Activated T-helper 1 cell treated with anti-CD3 and anti-CD28 coated beads, Interleukin-12 subunit alpha, Interleukin-12 subunit beta, Interleukin-2, Interleukin-4 antibody, amounts not matched to agents 30 ng/mL and 10 ng/mL and 1 ng/mL, durations not matched to agents 14 hours and 24 hours and 36 hours (primary cell): ENCODE data around the gene ITGAD. TPM values are rescaled to one million over a fixed set of nuclear protein-coding genes. Genes with fewer than 3 reads are reported as not detected.
A peak's percentile ranks its signal among the peaks of the same experiment; 100 is the strongest.
"Not testable (repeated sequence)": the region's sequence is repeated elsewhere in the genome, so short reads cannot be mapped to it uniquely, and the experiment has no call there.

Experiments
- DNase-seq: peaks from one replicate; pipeline ENCODE4 v3.0.0; 2021; ENCODE audit warnings: low spot score
- H3K27ac Mint-ChIP-seq: one replicate; pipeline ENCODE4 v1.8.0; 2021; ENCODE audit warnings: mild to moderate bottlenecking, mixed read lengths
- H3K27me3 Mint-ChIP-seq: one replicate; pipeline ENCODE4 v1.8.0; 2022; ENCODE audit warnings: mild to moderate bottlenecking, moderate library complexity, mixed read lengths; ENCODE audit not compliant: insufficient read depth
- H3K36me3 Mint-ChIP-seq: one replicate; pipeline ENCODE4 v1.8.0; 2021; ENCODE audit warnings: low read depth, mixed read lengths
- H3K4me1 Mint-ChIP-seq: one replicate; pipeline ENCODE4 v1.8.0; 2021; ENCODE audit warnings: low read depth, mixed read lengths
- H3K4me3 Mint-ChIP-seq: one replicate; pipeline ENCODE4 v1.8.0; 2021; ENCODE audit warnings: mild to moderate bottlenecking, moderate library complexity, mixed read lengths
- H3K9me3 Mint-ChIP-seq: one replicate; pipeline ENCODE4 v1.8.0; 2021; ENCODE audit warnings: mixed read lengths
- intact Hi-C: fragments of 100-400 bp; cut with micrococcal nuclease; formaldehyde crosslinking; loops from one replicate; pipeline ENCODE4 v1.15.1; 2024
- total RNA-seq: library from RNA; stranded (reverse); gene quantifications from 2 replicates; pipeline ENCODE4 v1.2.3, GENCODE V29; 2022

ITGAD gene
- total RNA-seq, 1 donor from 2014 or later: not detected

GRCh38 chr16:31429314-31429713 is 36.2 kb downstream of the ITGAD start:
- intact Hi-C loops: loop anchor here (1.0 kb wide), 1 partner anchor 8 kb away; no protein-coding TSS in a partner anchor
- Mint-ChIP-seq H3K27me3 (peaks cover 2% of the 10 kb centered on the region), H3K36me3 (no peaks in the 10 kb centered on the region), H3K27ac (no peak overlapping the region), H3K4me3 (no peak overlapping the region), H3K4me1 (peaks cover 25% of the 10 kb centered on the region), H3K9me3 (no peaks in the 10 kb centered on the region)
- DNase-seq: no peak

- Mint-ChIP-seq H3K27ac (no peak overlapping the region), H3K9me3 (no peaks in the 10 kb centered on the region), H3K4me3 (no peak overlapping the region), H3K27me3 (peaks cover 2% of the 10 kb centered on the region), H3K36me3 (no peaks in the 10 kb centered on the region), H3K4me1 (peaks cover 23% of the 10 kb centered on the region)
- intact Hi-C loops: loop anchor here (1.0 kb wide), 1 partner anchor 8 kb away; no protein-coding TSS in a partner anchor
- DNase-seq: no peak
Observed at GRCh38 chr16:31429796-31430195, 36.7 kb downstream of the ITGAD start.

- Mint-ChIP-seq H3K36me3 (no peaks in the 10 kb centered on the region), H3K27me3 (peaks cover 2% of the 10 kb centered on the region), H3K27ac (no peak overlapping the region), H3K4me3 (no peak overlapping the region), H3K4me1 (peaks cover 20% of the 10 kb centered on the region), H3K9me3 (no peaks in the 10 kb centered on the region)
- intact Hi-C loops: no loop called here
- DNase-seq: no peak
Observed at GRCh38 chr16:31430380-31431052, 37.4 kb downstream of the ITGAD start.

- H3K27me3 Mint-ChIP-seq: no peaks in the 10 kb centered on the region
- no peak for DNase-seq
- peaks cover 20% of the 10 kb centered on the region for H3K4me1 Mint-ChIP-seq
- no peaks in the 10 kb centered on the region for H3K36me3 Mint-ChIP-seq
- no peak overlapping the region for H3K4me3 Mint-ChIP-seq
- intact Hi-C loops: no loop called here
- H3K27ac Mint-ChIP-seq: no peak overlapping the region
- no peaks in the 10 kb centered on the region for H3K9me3 Mint-ChIP-seq
Observed at GRCh38 chr16:31435341-31436220, 42.4 kb downstream of the ITGAD start.

- Mint-ChIP-seq H3K9me3 (no peaks in the 10 kb centered on the region), H3K27ac (no peak overlapping the region), H3K36me3 (no peaks in the 10 kb centered on the region), H3K4me1 (peaks cover 12% of the 10 kb centered on the region), H3K4me3 (no peak overlapping the region), H3K27me3 (no peaks in the 10 kb centered on the region)
- intact Hi-C loops: no loop called here
- DNase-seq: no peak
Observed at GRCh38 chr16:31436221-31437045, 43.3 kb downstream of the ITGAD start.

- no peak overlapping the region for H3K27ac Mint-ChIP-seq
- no peak for DNase-seq
- no peaks in the 10 kb centered on the region for H3K9me3 Mint-ChIP-seq
- intact Hi-C loops: no loop called here
- H3K36me3 Mint-ChIP-seq: no peaks in the 10 kb centered on the region
- H3K27me3 Mint-ChIP-seq: peaks cover 4% of the 10 kb centered on the region
- H3K4me3 Mint-ChIP-seq: no peak overlapping the region
- peaks cover 19% of the 10 kb centered on the region for H3K4me1 Mint-ChIP-seq
Observed at GRCh38 chr16:31438414-31438813, 45.3 kb downstream of the ITGAD start.

- H3K4me1 Mint-ChIP-seq: peaks cover 19% of the 10 kb centered on the region
- DNase-seq, H3K27ac Mint-ChIP-seq, H3K36me3 Mint-ChIP-seq, H3K4me3 Mint-ChIP-seq, H3K27me3 Mint-ChIP-seq, intact Hi-C loops, H3K9me3 Mint-ChIP-seq: not testable (repeated sequence)
Observed at GRCh38 chr16:31439023-31439422, 45.9 kb downstream of the ITGAD start.

GRCh38 chr16:31439519-31439918 is 46.4 kb downstream of the ITGAD start:
- Mint-ChIP-seq H3K9me3 (no peaks in the 10 kb centered on the region), H3K4me1 (peaks cover 19% of the 10 kb centered on the region), H3K36me3 (no peaks in the 10 kb centered on the region), H3K27me3 (peaks cover 4% of the 10 kb centered on the region), H3K27ac (no peak overlapping the region), H3K4me3 (peak overlapping the region; percentile 19)
- DNase-seq: no peak
- intact Hi-C loops: no loop called here

- Mint-ChIP-seq H3K36me3 (no peaks in the 10 kb centered on the region), H3K27me3 (peaks cover 9% of the 10 kb centered on the region), H3K4me1 (peaks cover 19% of the 10 kb centered on the region), H3K9me3 (no peaks in the 10 kb centered on the region), H3K27ac (no peak overlapping the region), H3K4me3 (no peak overlapping the region)
- DNase-seq: no peak
- intact Hi-C loops: loop anchor here (5.0 to 10.0 kb wide), 5 partner anchors 223 to 486 kb away; partner anchors contain the start of genes KAT8, PYDC1, SETD1A and VKORC1
Observed at GRCh38 chr16:31440516-31441184, 47.5 kb downstream of the ITGAD start.

GRCh38 chr16:31441956-31442355 is 48.8 kb downstream of the ITGAD start:
- peaks cover 26% of the 10 kb centered on the region for H3K4me1 Mint-ChIP-seq
- peaks cover 9% of the 10 kb centered on the region for H3K27me3 Mint-ChIP-seq
- H3K27ac Mint-ChIP-seq: peak overlapping the region; percentile 63
- H3K36me3 Mint-ChIP-seq: no peaks in the 10 kb centered on the region
- no peaks in the 10 kb centered on the region for H3K9me3 Mint-ChIP-seq
- intact Hi-C loops: loop anchor here (2.0 to 10.0 kb wide), 9 partner anchors 21 to 487 kb away; partner anchors contain the start of genes FUS, ITGAX, KAT8 and PYDC1
- no peak for DNase-seq
- H3K4me3 Mint-ChIP-seq: peak overlapping the region; percentile 80

GRCh38 chr16:31445931-31446330 is 52.8 kb downstream of the ITGAD start:
- H3K9me3 Mint-ChIP-seq, DNase-seq, H3K27ac Mint-ChIP-seq: not testable (repeated sequence)

GRCh38 chr16:31451201-31451600 is 58.1 kb downstream of the ITGAD start:
- H3K36me3 Mint-ChIP-seq: peaks cover 16% of the 10 kb centered on the region
- intact Hi-C loops: no loop called here
- H3K27me3 Mint-ChIP-seq: no peaks in the 10 kb centered on the region
- peaks cover 25% of the 10 kb centered on the region for H3K4me1 Mint-ChIP-seq
- no peak for DNase-seq
- no peak overlapping the region for H3K27ac Mint-ChIP-seq
- no peak overlapping the region for H3K4me3 Mint-ChIP-seq
- H3K9me3 Mint-ChIP-seq: no peaks in the 10 kb centered on the region

More at GRCh38 chr16:31445931-31446330, 52.8 kb downstream of the ITGAD start:
- not testable (repeated sequence) for H3K4me3 Mint-ChIP-seq, H3K27me3 Mint-ChIP-seq, H3K36me3 Mint-ChIP-seq
- peaks cover 14% of the 10 kb centered on the region for H3K4me1 Mint-ChIP-seq
- intact Hi-C loops: loop anchor here (10.0 kb wide), 1 partner anchor 491 kb away; the partner anchor contains the start of gene SETD1A
